Muscle layer of colon (tissue), 2 donors: ENCODE results near the gene ATRX.
"Not testable (repeated sequence)": the region's sequence is repeated elsewhere in the genome, so short reads cannot be mapped to it uniquely, and the experiment has no call there.

Source experiments
- H3K27ac ChIP-seq: one replicate; pipeline ENCODE4 v1.7.0; 2013; ENCODE audit warnings: low read depth, mild to moderate bottlenecking, low read length, moderate library complexity
- H3K27me3 ChIP-seq, 2 donors: one replicate each; pipeline ENCODE4 v1.7.0; 2013; ENCODE audit warnings: low read length in 2 of 2, mild to moderate bottlenecking in 2 of 2; ENCODE audit not compliant: insufficient read depth in 2 of 2, control insufficient read depth in 1 of 2
- H3K36me3 ChIP-seq: one replicate; pipeline ENCODE4 v1.7.0; 2013; ENCODE audit warnings: mild to moderate bottlenecking, low read length; ENCODE audit not compliant: insufficient read depth
- H3K4me1 ChIP-seq: one replicate; pipeline ENCODE4 v1.7.0; 2013; ENCODE audit warnings: mild to moderate bottlenecking, low read length; ENCODE audit not compliant: insufficient read depth
- H3K4me3 ChIP-seq, 2 donors: one replicate each; pipeline ENCODE4 v1.7.0; 2013; ENCODE audit warnings: low read length in 2 of 2, low read depth in 1 of 2, mild to moderate bottlenecking in 1 of 2, moderate library complexity in 1 of 2
- H3K9ac ChIP-seq: one replicate; pipeline ENCODE4 v1.7.0; 2013; ENCODE audit warnings: low read length
- H3K9me3 ChIP-seq: one replicate; pipeline ENCODE4 v1.7.0; 2013; ENCODE audit warnings: mild to moderate bottlenecking, low read length
- donor health status: abdominal sarcoma.
- donor health status: Adenocarcinoma of cecum.

The ATRX gene

DNA sequence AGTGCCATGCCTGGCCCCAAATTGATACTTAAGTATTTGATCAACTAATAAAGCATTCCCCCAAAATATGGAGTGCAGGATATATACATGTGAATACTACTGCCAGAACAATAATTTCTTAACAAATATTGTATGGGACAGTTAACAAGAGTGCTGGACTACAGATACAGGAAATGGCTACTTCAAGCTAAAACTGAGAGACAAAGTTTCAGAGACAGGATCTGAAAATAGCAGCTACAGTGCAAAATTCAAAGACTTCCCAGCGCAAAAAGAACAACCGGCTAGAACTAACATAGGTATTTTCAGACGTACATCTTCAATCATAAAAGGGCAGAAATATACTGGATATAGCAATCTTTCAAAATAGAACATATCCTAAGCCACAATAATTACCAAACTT is 6.3 kb downstream of the ATRX start:
- H3K27ac ChIP-seq: no peak overlapping the region
- no peaks in the 10 kb centered on the region for H3K4me1 ChIP-seq

DNA sequence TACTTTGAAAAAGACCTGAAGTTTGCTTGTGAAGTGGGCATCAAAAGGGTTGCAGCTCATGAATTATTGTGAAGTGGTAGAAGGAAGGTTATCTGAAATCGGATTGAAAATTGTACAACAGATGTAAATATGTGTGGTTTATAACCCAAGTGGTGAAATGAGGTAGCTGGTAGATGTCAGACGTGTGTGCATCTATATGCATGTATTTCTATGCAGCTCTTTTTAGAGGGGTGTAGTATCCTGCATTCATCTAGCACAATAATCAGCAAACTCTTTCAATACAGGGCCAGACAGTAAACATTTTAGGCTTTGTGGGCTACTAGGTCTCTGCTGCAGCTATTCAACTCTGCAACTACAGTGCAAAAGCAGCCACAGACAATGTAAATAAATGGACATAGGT is 9.4 kb downstream of the ATRX start:
- Histone ChIP-seq H3K4me3 (no peak overlapping the region), H3K9ac (no peak overlapping the region), H3K9me3 (no peaks in the 10 kb centered on the region), H3K27ac (no peak overlapping the region), H3K4me1 (no peaks in the 10 kb centered on the region), H3K27me3 (no peaks in the 10 kb centered on the region), H3K36me3 (no peaks in the 10 kb centered on the region)

More for the DNA sequence above, 6.3 kb downstream of the ATRX start:
- no peaks in the 10 kb centered on the region for H3K27me3 ChIP-seq
- no peak overlapping the region for H3K9ac ChIP-seq
- no peaks in the 10 kb centered on the region for H3K9me3 ChIP-seq
- no peaks in the 10 kb centered on the region for H3K36me3 ChIP-seq
- H3K4me3 ChIP-seq: no peak overlapping the region

DNA sequence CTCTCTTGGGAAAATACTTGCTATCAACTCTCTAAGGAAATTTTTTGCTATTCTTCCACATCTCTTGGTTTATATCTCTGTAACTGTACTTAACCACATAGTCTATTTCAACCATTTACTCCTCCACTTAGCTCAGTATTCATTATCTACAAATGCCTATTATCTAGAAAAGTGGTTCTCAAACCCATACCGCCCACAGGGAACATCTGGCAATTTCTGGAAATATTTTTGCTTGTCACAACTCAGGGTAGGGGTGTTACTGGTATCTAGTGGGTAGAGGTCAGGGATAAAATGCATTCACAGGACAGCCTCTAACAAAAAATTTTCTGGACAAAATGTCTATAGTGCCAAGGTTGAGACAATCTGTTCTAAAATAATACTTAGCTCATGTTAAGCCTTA is 14.4 kb downstream of the ATRX start:
- Histone ChIP-seq H3K9me3 (no peaks in the 10 kb centered on the region), H3K36me3 (no peaks in the 10 kb centered on the region), H3K9ac (no peak overlapping the region), H3K27me3 (no peaks in the 10 kb centered on the region), H3K4me1 (no peaks in the 10 kb centered on the region), H3K4me3 (no peak overlapping the region), H3K27ac (no peak overlapping the region)

DNA sequence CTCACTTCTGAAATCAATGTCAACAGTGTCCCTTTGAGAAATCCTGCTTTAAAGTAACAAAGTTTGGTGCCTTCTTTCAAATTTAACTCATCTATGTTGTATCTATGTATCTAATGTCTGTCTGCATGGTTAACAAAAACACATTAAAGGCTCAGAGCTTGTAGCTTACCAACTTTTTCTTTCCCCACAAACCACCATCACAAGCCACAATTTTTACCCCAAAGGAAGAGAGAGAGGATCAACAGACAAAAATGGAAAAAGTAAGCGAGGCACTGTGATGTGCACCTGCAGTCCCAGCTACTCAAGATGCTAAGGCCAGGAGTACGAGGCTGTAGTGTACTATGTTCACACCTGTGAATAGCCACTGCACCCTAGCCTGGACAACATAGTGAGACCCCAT is 17.2 kb downstream of the ATRX start:
- Histone ChIP-seq H3K4me1 (no peaks in the 10 kb centered on the region), H3K9me3 (no peaks in the 10 kb centered on the region), H3K27ac (no peak overlapping the region), H3K9ac (no peak overlapping the region), H3K36me3 (no peaks in the 10 kb centered on the region), H3K27me3 (no peaks in the 10 kb centered on the region), H3K4me3 (no peak overlapping the region)

DNA sequence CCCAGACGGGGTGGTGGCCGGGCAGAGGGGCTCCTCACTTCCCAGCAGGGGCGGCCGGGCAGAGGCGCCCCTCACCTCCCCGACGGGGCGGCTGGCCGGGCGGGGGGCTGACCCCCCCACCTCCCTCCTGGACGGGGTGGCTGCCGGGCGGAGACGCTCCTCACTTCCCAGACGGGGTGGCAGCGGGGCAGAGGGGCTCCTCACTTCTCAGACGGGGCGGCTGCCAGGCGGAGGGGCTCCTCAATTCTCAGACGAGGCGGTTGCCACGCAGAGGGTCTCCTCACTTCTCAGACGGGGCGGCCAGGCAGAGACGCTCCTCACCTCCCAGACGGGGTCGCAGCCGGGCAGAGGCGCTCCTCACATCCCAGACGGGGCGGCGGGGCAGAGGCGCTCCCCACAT is 19.8 kb downstream of the ATRX start:
- H3K36me3 ChIP-seq, H3K27ac ChIP-seq: not testable (repeated sequence)

GRCh38 chrX:77755561-77755960 is 30.5 kb downstream of the ATRX start:
- H3K27ac ChIP-seq: no peak overlapping the region
- H3K4me3 ChIP-seq: no peak overlapping the region
- H3K27me3 ChIP-seq: no peaks in the 10 kb centered on the region
- H3K9me3 ChIP-seq: no peaks in the 10 kb centered on the region
- H3K36me3 ChIP-seq: no peaks in the 10 kb centered on the region
- H3K9ac ChIP-seq: no peak overlapping the region
- H3K4me1 ChIP-seq: no peaks in the 10 kb centered on the region

More for the DNA sequence above, 19.8 kb downstream of the ATRX start:
- H3K27me3 ChIP-seq, H3K4me3 ChIP-seq, H3K9ac ChIP-seq, H3K4me1 ChIP-seq, H3K9me3 ChIP-seq: not testable (repeated sequence)

- H3K9me3 ChIP-seq, H3K27ac ChIP-seq, H3K36me3 ChIP-seq, H3K4me1 ChIP-seq, H3K9ac ChIP-seq, H3K27me3 ChIP-seq, H3K4me3 ChIP-seq: not testable (repeated sequence)
These were observed 32.1 kb downstream of the ATRX start for GRCh38 chrX:77753942-77754341.

DNA sequence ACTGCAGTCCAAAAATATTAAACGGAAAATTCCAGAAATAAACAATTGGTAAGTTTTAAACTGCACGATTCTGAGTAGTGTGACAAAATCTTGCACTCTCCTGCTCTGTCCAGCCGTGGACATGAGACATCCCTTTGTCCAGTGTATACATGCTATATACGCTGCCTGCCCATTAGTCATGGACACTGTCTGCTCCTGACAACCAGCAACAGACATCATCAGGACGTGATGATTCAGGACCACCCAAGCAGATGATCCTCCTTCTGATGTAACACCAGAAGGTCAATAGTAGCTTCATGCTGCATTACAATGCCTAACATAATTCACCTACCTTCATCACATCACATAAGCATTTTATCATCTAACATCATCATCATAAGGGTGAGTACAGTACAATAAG is 36.3 kb downstream of the ATRX start:
- Histone ChIP-seq H3K27ac (no peak overlapping the region), H3K36me3 (no peaks in the 10 kb centered on the region), H3K9ac (no peak overlapping the region), H3K27me3 (no peaks in the 10 kb centered on the region), H3K9me3 (no peaks in the 10 kb centered on the region), H3K4me3 (no peak overlapping the region), H3K4me1 (no peaks in the 10 kb centered on the region)

GRCh38 chrX:77743720-77744119 is 42.3 kb downstream of the ATRX start:
- Histone ChIP-seq H3K27ac (no peak overlapping the region), H3K27me3 (no peaks in the 10 kb centered on the region), H3K9ac (no peak overlapping the region), H3K36me3 (no peaks in the 10 kb centered on the region), H3K9me3 (no peaks in the 10 kb centered on the region), H3K4me1 (peaks cover 11% of the 10 kb centered on the region), H3K4me3 (no peak overlapping the region)

DNA sequence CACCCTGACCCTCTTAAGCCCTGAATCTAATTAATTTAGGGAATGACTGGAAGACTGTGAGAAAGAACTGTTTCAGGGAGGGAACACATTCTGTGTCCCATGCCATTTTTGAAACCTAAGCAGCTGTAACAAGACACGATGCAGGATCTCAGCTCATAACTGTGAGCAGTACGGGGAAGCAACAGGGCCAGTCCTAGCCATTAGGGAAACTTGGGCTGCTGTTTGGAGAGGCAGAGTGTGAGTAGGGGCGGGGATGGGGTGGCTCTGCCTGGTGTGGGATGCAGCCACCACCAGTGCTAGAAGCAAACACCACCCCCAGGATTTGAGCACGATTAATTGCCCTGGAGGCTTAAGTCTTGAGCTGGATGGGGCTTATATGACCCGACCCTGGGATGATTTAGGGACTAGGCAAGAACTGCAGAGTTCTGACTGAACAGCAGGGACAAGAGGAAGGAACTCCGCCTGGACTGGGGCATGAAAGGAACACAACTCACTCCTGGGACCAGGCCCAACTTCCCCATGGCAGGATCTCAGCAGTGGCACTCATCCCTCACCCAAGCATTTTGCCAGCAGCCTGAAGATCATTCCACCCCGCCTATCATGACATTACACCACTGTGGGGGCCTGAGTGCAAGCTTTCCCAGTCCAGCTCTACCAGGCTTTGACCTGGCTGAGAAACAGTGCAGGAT is 43.1 kb downstream of the ATRX start:
- Histone ChIP-seq H3K36me3 (no peaks in the 10 kb centered on the region), H3K4me3 (no peak overlapping the region), H3K27me3 (no peaks in the 10 kb centered on the region), H3K9ac (no peak overlapping the region), H3K27ac (no peak overlapping the region), H3K9me3 (no peaks in the 10 kb centered on the region), H3K4me1 (peaks cover 11% of the 10 kb centered on the region)

DNA sequence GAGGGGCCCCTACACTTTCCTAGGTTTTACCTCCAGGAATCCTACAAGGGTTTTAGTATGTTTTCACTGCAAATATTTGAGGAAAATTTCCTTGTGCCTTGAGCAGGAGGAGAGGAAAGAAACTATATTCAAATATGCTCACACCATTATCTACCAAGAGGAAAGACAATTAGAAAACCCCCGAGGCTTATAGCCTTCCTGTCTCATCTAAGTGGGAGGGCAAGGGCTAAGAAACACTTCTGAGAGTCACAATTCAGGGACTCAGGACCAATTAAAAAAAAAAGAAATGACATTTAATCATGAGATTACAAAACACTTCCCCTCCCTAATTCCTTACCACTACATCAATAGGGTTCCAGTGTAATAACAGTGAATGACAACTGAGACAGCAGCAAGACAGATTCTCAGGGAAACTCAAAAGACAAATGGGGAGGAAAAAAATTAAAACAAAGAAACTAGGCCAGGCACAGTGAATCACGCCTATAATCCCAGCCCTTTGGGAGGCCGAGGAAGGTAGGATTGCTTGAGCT is 45.6 kb downstream of the ATRX start:
- Histone ChIP-seq H3K4me1 (peaks cover 11% of the 10 kb centered on the region), H3K27me3 (no peaks in the 10 kb centered on the region), H3K9ac (no peak overlapping the region), H3K4me3 (no peak overlapping the region), H3K9me3 (no peaks in the 10 kb centered on the region), H3K36me3 (no peaks in the 10 kb centered on the region), H3K27ac (no peak overlapping the region)

- Histone ChIP-seq H3K27ac (no peak overlapping the region), H3K9me3 (no peaks in the 10 kb centered on the region), H3K4me3 (no peak overlapping the region), H3K9ac (no peak overlapping the region), H3K4me1 (no peaks in the 10 kb centered on the region), H3K36me3 (no peaks in the 10 kb centered on the region), H3K27me3 (no peaks in the 10 kb centered on the region)
These were observed 52.7 kb downstream of the ATRX start for GRCh38 chrX:77733342-77733741.
